Measurements from ENCODE around the gene AMBRA1. TPM values are rescaled to one million over a fixed set of nuclear protein-coding genes. Genes with fewer than 3 reads are reported as not detected.

Gene AMBRA1, protein sequence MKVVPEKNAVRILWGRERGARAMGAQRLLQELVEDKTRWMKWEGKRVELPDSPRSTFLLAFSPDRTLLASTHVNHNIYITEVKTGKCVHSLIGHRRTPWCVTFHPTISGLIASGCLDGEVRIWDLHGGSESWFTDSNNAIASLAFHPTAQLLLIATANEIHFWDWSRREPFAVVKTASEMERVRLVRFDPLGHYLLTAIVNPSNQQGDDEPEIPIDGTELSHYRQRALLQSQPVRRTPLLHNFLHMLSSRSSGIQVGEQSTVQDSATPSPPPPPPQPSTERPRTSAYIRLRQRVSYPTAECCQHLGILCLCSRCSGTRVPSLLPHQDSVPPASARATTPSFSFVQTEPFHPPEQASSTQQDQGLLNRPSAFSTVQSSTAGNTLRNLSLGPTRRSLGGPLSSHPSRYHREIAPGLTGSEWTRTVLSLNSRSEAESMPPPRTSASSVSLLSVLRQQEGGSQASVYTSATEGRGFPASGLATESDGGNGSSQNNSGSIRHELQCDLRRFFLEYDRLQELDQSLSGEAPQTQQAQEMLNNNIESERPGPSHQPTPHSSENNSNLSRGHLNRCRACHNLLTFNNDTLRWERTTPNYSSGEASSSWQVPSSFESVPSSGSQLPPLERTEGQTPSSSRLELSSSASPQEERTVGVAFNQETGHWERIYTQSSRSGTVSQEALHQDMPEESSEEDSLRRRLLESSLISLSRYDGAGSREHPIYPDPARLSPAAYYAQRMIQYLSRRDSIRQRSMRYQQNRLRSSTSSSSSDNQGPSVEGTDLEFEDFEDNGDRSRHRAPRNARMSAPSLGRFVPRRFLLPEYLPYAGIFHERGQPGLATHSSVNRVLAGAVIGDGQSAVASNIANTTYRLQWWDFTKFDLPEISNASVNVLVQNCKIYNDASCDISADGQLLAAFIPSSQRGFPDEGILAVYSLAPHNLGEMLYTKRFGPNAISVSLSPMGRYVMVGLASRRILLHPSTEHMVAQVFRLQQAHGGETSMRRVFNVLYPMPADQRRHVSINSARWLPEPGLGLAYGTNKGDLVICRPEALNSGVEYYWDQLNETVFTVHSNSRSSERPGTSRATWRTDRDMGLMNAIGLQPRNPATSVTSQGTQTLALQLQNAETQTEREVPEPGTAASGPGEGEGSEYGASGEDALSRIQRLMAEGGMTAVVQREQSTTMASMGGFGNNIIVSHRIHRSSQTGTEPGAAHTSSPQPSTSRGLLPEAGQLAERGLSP (N-terminal part only)
- 40.4 and 46.9 TPM in 2 replicates for total RNA-seq

DNA sequence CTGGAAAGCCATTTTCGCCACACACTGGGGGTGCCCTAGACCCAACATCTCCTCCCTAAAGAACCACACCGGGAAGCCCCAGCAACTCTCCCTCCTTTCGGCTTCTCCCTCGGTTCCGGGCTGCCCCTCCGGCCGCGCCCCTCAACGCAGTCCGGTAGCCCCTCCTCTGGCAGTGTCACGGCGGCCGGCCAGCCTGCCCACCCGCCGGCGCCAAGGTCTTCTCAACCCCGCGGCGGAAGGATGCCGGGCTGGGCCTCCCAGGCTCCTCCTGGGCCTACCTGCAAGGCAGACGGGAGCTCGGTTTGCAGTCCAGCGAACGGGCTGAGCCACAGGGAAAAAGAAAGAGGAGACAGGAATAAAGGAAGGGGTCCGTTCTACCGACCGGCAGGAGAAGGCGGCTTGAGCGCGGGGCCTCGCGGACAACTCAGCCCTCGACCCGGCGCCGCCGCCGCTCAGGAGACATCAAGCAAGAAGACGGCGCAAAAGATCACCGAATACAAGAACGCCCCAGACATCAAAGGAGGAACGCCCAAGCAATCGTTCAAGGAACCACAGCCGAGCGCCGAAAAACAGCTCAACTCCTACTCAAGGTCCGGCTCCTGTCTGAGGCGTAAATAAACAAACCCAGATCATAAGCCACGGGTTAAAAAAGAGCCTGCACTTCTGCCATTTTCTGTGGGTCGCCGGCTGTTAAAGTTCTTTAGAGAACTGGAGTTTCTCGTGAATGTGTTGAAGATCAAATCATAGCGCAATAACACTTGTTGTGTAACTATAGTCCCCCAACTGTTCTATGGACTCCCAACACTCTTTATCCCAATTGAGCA lies at the start of gene AMBRA1:
Gene AMBRA1, minus strand, starts transcription at position 474 of the 824 bp plus-strand sequence. CDS start 45,643 bp downstream, outside the sequence.

DNA sequence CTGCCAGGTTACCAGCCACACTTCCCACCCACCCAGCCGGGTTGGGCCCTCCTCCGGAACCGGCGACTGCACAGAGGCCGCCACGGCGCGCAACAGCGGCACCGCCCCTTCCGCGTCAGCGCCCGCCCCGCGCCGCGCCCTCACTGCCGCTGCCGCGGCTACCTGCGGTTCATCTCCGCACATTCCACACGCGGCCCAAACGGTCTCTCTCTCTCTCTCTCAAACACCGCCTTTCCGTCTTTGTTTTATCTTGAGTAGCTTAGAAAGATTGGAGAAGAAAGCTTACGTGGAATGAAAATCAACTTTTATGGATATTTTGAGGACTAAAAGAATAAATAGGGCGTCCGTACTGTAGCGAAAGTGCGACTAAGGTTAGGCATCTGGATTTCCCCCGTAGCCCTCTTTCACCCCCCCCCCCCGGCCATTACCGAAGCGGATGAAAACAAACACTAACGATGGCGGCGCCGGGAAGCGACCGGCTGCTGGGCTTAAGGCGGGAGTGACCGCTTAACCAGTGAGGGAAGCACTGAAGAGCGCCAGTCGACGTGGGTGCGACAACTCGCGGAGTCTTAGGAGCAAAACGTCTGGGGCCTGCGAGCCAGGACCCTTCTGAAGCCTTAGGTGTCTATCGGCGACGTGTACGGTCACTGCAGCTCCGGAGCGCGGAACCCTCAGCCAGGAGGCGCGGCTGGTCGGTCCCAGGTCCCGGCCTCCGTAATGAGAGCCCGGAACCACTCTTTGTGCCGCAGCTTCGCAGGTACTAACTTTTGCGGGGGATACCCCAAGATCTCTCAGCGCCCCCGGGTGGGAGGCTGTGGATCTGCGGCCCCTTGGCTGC lies 23.5 kb upstream of the AMBRA1 start, which contains the start of the genes ATG13 and HARBI1:
Gene ATG13, plus strand, starts transcription at position 420 of the 838 bp plus-strand sequence. CDS start 26,739 bp downstream, outside the sequence.
Gene HARBI1, minus strand, starts transcription at position 94 of the 838 bp plus-strand sequence. CDS start 990 bp downstream, outside the sequence.

DNA sequence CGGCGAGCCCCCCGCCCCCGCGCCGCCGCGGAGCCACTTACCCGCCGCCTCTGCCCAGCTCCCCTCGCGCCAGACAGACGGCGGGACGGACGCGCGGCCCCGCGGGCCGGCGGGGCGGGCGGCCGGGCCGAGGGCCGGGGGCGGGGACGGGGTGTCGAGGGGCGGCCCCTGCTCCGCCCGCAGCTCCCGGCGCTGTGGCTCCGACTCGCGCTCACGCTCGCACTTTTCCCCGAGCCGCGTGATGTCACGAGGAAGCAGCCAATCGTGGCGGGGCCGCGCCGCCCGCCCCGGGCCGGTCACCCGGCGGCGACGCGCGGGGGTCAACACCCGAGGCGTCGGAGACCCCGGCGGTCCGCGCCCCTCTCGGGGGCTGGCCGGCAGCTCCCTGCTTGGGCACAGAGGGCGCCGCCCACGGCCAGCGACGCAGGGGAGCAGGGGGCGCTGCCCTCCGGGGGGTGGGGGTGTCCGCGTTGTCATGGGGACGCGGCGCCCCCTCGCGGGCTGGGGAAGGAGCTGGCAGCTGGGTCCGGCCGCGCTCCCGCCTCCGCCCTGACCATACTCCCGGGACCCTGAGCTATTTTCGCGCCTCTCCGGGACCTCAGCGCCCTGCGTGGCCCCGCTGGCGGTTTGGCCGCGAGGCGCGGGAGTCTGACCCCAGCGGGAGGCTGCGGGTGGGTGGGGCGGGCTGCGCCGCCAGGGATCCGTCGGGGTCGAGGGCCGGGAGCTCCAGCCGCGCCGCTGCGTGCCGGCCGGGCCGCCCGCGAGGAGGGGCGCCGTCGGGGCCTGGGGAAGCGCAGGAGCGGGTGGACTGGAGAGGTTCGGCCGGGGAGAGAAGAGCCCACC lies 202.0 kb downstream of the AMBRA1 start, which contains the start of gene CHRM4:
Gene CHRM4, minus strand, starts transcription at position 199 of the 843 bp plus-strand sequence. CDS start 5,219 bp downstream, outside the sequence.

DNA sequence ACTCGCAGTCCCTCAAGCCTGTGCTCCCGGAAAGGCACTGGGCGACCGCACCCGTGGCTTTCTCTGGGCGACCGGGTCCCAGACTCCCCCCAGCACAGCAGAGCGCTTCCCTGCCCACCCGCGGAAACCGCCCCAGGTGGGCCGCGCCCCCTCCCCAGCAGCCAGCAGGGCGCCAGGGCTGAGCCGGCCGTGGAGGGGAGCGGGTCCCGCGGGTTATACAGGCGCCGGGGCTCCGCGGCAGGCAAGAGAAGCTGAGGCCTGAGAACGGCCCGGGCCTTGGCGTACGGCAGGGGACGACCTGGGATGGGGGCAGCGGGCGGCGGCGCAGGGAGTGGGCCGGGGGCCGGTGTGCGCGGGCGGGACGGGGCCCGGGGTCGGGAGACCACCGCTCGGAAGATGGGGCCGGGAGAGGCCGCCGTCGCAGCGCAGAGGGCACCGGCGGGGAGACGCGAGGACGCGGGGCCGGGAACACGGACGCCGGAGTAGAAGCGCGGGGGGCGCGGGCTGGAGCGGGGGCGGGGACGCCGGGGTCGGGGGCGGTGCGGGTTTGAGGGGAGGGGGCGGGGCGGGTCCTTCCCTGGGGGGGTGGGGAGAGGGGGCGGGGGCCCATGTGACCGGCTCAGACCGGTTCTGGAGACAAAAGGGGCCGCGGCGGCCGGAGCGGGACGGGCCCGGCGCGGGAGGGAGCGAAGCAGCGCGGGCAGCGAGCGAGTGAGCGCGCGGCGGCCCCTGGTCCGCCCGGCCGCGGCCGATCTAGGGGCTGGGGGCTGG lies 212.6 kb downstream of the AMBRA1 start, which contains the start of gene MDK:
Gene MDK, plus strand, starts transcription at position 622 of the 771 bp plus-strand sequence. CDS start 389 bp downstream, outside the sequence.

DNA sequence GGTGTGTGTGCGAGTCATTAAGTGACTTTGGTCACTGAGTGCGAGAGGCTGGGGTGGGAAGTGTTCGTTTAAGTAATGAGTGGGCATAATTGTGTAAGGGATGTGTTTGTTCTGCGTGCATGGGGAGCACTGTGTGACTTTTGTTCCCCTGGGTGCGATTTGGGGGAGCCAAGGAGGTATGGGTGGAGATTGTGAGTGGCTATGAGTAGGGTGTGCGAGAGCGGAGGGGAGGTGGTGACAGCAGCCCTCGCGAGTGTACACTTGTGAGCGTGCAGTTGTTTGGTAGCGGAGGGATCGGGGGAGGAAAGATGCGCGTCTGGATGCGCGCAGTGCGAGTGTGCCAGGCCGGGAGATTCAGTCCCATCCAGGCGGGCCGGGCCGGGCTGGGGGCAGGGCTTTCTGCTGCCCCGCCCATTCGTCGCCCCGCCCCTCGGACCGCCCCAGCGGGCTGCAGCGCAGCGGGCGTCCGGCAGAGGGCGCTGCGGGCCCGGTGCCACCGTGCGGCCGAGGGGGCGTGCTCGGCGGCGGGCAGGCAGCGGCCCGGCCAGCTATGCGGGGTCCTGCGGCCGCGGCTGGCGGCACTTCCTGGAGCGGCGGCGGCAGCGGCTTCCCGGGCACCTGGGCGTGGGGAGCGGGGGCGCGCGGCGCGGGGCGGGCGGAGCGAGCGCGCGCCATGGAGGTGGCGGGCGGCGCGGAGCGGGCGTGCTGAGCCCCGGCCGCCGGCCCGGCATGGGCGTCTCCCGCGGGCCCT lies 246.8 kb downstream of the AMBRA1 start, which contains the start of gene DGKZ:
Gene DGKZ, plus strand, starts transcription at position 578 of the 751 bp plus-strand sequence. CDS start 197 bp downstream, outside the sequence.

Small RNA genes within 50 kb of the gene (small RNA-seq; reads per million reads assigned to genes)
- gene MIR3160-1 (not detected), gene MIR4688 (not detected)

Other genes starting within 250 kb of the AMBRA1 start
- gene DGKZ, start 246.6 kb downstream of the AMBRA1 start, total RNA-seq = 63.0 and 66.5 TPM in 2 replicates
- 12.3 and 13.6 TPM in 2 replicates for gene MDK, start 212.4 kb downstream of the AMBRA1 start, total RNA-seq
- gene CHRM4, start 202.2 kb downstream of the AMBRA1 start, total RNA-seq = 0.16 TPM in 1 of 2 replicates, not detected in the other
- gene HARBI1, start 23.2 kb upstream of the AMBRA1 start, total RNA-seq = 6.1 and 7.3 TPM in 2 replicates
- 69.1 and 73.2 TPM in 2 replicates for gene ATG13, start 23.5 kb upstream of the AMBRA1 start, total RNA-seq
- 53.5 and 64.0 TPM in 2 replicates for gene ARHGAP1, start 106.6 kb upstream of the AMBRA1 start, total RNA-seq
- gene ZNF408, start 107.0 kb upstream of the AMBRA1 start, total RNA-seq = 17.5 and 17.8 TPM in 2 replicates
- not detected in 2 replicates for gene F2, start 125.2 kb upstream of the AMBRA1 start, total RNA-seq